Ectodermal cell (in vitro differentiated cells): ENCODE measurements around the gene PHGDH.

ENCODE experiments used
- H3K27ac ChIP-seq: 2 replicates; pipeline ENCODE4 v1.7.0; 2013; ENCODE audit warnings: mild to moderate bottlenecking, low read depth, low read length; ENCODE audit not compliant: insufficient read depth, poor library complexity, severe bottlenecking
- H3K27me3 ChIP-seq: 2 replicates; pipeline ENCODE4 v1.7.0; 2013; ENCODE audit warnings: mild to moderate bottlenecking, low read length; ENCODE audit not compliant: insufficient read depth, control insufficient read depth, poor library complexity, severe bottlenecking
- H3K36me3 ChIP-seq: one replicate; pipeline ENCODE4 v1.7.0; 2013; ENCODE audit warnings: low read length; ENCODE audit not compliant: control insufficient read depth, insufficient read depth
- H3K4me1 ChIP-seq: one replicate; pipeline ENCODE4 v1.7.0; 2013; ENCODE audit warnings: low read length; ENCODE audit not compliant: control insufficient read depth, insufficient read depth
- H3K4me3 ChIP-seq: 2 replicates; pipeline ENCODE4 v1.7.0; 2013; ENCODE audit warnings: low read depth, low read length, control low read depth; ENCODE audit not compliant: insufficient read depth
- H3K9me3 ChIP-seq: 2 replicates; pipeline ENCODE4 v1.7.0; 2013; ENCODE audit warnings: mild to moderate bottlenecking, low read length, moderate library complexity; ENCODE audit not compliant: control insufficient read depth
- WGBS, 2 experiments: methylation state at CpG; one replicate each; pipeline ENCODE4 v1.1.7; 2013; ENCODE audit warnings: missing lambda C conversion rate in 2 of 2; 5-methylcytosine and 5-hydroxymethylcytosine counted together

Gene PHGDH

GRCh38 chr1:119739150-119739549 lies 27.4 kb downstream of the PHGDH start:
- Histone ChIP-seq H3K36me3 (peaks cover 60% of the 10 kb centered on the region), H3K9me3 (no peaks in the 10 kb centered on the region), H3K4me3 (no peak overlapping the region), H3K4me1 (peaks cover 4% of the 10 kb centered on the region), H3K27me3 (no peaks in the 10 kb centered on the region), H3K27ac (no peak overlapping the region)
- 93 to 96% methylated on average over 6 of the region's 6 CpGs for WGBS, 2 experiments

DNA sequence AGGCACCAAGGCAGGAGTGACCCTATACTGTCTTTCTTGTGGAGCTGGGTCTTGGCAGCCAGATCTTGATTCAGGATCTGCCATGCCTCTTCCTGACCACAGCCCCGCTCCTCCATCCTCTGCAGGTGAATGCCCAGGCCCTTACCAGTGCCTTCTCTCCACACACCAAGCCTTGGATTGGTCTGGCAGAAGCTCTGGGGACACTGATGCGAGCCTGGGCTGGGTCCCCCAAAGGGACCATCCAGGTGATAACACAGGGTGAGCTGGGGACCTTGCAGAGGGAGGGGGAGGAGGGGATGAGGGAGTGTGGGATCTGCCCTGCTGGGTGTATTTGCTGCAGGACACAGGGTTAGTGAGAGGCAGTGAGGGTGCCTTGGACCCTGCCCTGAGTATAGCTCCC lies 28.5 kb downstream of the PHGDH start:
- Histone ChIP-seq H3K27me3 (no peaks in the 10 kb centered on the region), H3K4me1 (peaks cover 4% of the 10 kb centered on the region), H3K9me3 (no peaks in the 10 kb centered on the region), H3K27ac (no peak overlapping the region), H3K4me3 (no peak overlapping the region), H3K36me3 (peaks cover 49% of the 10 kb centered on the region)
- whole genome bisulfite sequencing, 2 experiments, result 95 to 96% methylated on average over 2 of the region's 2 CpGs

DNA sequence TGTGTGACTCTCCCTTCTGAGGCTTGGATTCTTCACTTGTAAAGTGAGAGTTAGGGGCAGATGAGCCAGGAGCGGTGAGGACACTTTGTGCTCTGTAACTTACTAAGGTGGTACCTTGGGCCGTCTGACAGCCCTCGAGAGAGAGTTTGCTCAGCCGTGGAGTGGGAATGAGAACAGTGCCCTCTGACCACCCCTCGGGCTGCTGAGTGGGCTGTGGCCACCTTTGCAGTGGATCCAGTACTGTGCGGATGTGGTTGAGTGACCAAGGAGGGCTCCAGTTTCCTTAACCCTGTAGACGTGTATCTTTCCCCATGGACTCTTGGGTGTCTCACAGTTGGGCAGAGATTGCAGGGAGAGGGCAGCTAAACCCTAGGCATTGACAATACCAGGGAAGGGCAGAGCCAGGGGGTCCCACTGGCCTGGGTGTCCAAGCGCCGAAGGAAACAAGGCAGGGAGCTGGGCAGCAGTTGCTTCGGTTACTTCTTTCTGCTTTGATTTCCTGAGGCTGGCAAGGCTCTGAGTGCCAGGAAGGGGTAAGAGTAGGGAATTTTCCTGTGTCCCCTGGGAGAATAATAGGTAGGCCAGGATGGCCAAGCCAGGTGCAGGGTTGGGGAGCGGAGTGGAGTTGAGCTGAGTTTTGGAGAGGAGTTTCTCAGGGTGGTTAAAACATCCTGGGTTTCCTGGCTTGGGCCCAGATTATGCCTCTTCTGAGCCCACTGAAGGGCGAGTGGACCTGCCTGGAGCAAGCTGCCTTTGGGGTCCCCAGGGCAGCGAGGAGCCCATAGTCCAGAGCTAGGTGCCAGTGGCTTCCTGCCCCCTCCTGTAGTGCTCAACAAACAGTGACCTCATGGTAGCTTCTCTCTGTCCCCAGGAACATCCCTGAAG lies 29.4 kb downstream of the PHGDH start:
- no peaks in the 10 kb centered on the region for H3K27me3 ChIP-seq
- no peaks in the 10 kb centered on the region for H3K9me3 ChIP-seq
- H3K36me3 ChIP-seq, result peaks cover 43% of the 10 kb centered on the region
- WGBS, 2 experiments, result 95 to 96% methylated on average over 13 of the region's 13 CpGs
- H3K4me1 ChIP-seq, result peaks cover 4% of the 10 kb centered on the region
- no peak overlapping the region for H3K27ac ChIP-seq
- no peak overlapping the region for H3K4me3 ChIP-seq

DNA sequence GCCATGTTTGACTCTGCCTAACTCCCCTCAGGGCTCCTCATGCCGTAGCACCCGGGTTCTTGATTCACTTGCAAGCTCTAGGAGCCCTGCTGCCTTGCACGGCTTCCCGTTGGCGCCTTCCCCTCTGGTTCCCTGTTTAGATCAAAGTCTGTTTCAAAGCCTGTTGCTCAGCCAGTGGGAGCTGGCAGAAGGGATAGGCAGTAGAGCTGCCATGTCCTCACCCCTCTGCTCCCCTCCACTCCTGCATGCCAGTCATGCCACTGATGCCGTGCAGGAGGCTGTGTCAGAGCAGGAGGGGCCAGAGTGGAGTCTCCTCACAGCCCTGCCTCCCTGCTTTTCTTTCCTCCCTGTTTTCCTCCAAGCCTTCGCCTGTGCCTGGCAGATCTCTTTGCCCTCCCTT lies 30.5 kb downstream of the PHGDH start:
- WGBS, 2 experiments, result 93 to 94% methylated on average over 7 of the region's 7 CpGs
- no peak overlapping the region for H3K27ac ChIP-seq
- H3K4me3 ChIP-seq, result no peak overlapping the region
- no peaks in the 10 kb centered on the region for H3K9me3 ChIP-seq
- H3K4me1 ChIP-seq, result peaks cover 11% of the 10 kb centered on the region
- no peaks in the 10 kb centered on the region for H3K27me3 ChIP-seq
- H3K36me3 ChIP-seq, result peaks cover 36% of the 10 kb centered on the region

DNA sequence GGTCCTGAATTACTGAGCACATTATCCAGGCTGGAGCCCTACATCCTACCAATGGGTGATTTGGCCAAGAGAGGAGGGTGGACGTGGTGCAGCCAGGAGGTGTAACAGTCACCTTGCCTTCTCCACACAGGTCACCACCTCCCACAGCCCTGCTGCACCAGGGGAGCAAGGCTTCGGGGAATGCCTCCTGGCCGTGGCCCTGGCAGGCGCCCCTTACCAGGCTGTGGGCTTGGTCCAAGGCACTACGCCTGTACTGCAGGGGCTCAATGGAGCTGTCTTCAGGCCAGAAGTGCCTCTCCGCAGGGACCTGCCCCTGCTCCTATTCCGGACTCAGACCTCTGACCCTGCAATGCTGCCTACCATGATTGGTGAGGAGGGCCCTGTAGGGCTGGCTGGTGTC lies 30.9 kb downstream of the PHGDH start:
- H3K27me3 ChIP-seq, result no peaks in the 10 kb centered on the region

DNA sequence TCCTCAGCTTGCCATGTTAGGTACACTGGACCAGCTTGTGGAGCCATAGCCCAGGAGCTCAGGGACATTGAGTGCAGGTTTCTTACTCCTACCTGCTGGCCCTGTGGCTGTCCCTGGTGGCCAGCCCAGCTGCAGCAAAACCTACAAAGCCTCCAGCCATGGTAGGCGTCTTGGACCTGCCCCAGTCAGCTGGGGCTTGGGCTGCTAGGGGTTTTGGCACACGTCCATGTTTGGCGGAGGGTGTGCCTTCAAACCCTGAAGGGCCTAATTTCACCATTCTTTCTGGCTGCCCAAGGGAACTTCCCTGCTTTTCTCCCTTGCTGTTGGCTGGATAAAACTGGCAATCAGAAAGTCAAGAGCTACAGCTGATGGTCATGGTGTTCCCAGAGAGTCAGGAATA lies 31.6 kb downstream of the PHGDH start:
- peaks cover 13% of the 10 kb centered on the region for H3K4me1 ChIP-seq
- peaks cover 36% of the 10 kb centered on the region for H3K36me3 ChIP-seq
- H3K27me3 ChIP-seq, result no peaks in the 10 kb centered on the region
- no peaks in the 10 kb centered on the region for H3K9me3 ChIP-seq
- 90 to 91% methylated on average over 3 of the region's 3 CpGs for WGBS, 2 experiments
- peak overlapping the region; percentile 18 for H3K27ac ChIP-seq
- H3K4me3 ChIP-seq, result no peak overlapping the region

More for the DNA sequence above, 30.9 kb downstream of the PHGDH start:
- 79 to 81% methylated on average over 7 of the region's 7 CpGs for WGBS, 2 experiments
- Histone ChIP-seq H3K27ac (no peak overlapping the region), H3K4me3 (no peak overlapping the region), H3K9me3 (no peaks in the 10 kb centered on the region), H3K4me1 (peaks cover 13% of the 10 kb centered on the region), H3K36me3 (peaks cover 36% of the 10 kb centered on the region)

DNA sequence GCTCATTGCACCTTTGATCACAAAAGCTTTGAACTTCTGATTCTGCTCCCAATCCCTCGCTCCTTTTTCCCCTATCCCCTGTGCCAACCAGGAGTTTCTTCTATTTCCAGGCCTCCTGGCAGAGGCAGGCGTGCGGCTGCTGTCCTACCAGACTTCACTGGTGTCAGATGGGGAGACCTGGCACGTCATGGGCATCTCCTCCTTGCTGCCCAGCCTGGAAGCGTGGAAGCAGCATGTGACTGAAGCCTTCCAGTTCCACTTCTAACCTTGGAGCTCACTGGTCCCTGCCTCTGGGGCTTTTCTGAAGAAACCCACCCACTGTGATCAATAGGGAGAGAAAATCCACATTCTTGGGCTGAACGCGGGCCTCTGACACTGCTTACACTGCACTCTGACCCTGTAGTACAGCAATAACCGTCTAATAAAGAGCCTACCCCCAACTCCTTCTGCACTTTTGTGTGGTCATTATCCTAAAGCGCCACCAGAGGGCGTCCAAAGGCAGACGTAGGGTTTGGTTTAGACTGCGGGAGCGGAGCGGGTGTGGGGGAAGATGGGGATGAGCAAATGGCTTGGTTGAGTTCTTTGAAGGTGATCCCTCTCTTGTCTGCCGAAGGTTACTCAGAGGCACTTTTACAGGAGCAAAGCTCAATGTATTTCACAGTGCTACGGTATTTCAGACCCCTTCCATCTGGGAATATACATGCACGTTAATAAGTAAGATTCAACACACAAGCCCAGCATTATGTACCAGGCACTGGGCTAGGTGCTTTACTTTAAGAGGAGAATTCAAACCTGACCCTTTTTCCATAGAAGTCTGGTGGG lies 32.3 kb downstream of the PHGDH start:
- 57 to 60% methylated on average over 17 of the region's 17 CpGs for WGBS, 2 experiments
- Histone ChIP-seq H3K4me3 (no peak overlapping the region), H3K4me1 (peaks cover 13% of the 10 kb centered on the region), H3K27ac (peak overlapping the region; percentile 18), H3K27me3 (no peaks in the 10 kb centered on the region), H3K9me3 (no peaks in the 10 kb centered on the region), H3K36me3 (peaks cover 35% of the 10 kb centered on the region)

GRCh38 chr1:119744598-119744942 lies 32.8 kb downstream of the PHGDH start:
- Histone ChIP-seq H3K4me3 (no peak overlapping the region), H3K9me3 (no peaks in the 10 kb centered on the region), H3K36me3 (peaks cover 31% of the 10 kb centered on the region), H3K4me1 (peaks cover 13% of the 10 kb centered on the region), H3K27ac (no peak overlapping the region), H3K27me3 (no peaks in the 10 kb centered on the region)
- WGBS, 2 experiments, result 0% methylated on average over 1 of the region's 1 CpG

GRCh38 chr1:119745034-119745433 lies 33.3 kb downstream of the PHGDH start:
- Histone ChIP-seq H3K4me1 (peaks cover 13% of the 10 kb centered on the region), H3K36me3 (peaks cover 27% of the 10 kb centered on the region), H3K4me3 (no peak overlapping the region), H3K27ac (no peak overlapping the region), H3K27me3 (no peaks in the 10 kb centered on the region), H3K9me3 (no peaks in the 10 kb centered on the region)
- 88 to 90% methylated on average over 1 of the region's 1 CpG for WGBS, 2 experiments

GRCh38 chr1:119747451-119747850 lies 35.7 kb downstream of the PHGDH start:
- Histone ChIP-seq H3K27ac (peak overlapping the region; percentile 46), H3K36me3 (peaks cover 14% of the 10 kb centered on the region), H3K9me3 (no peaks in the 10 kb centered on the region), H3K4me3 (no peak overlapping the region), H3K4me1 (peaks cover 13% of the 10 kb centered on the region), H3K27me3 (no peaks in the 10 kb centered on the region)
- 36 to 68% methylated on average over 3 of the region's 3 CpGs for WGBS, 2 experiments
